GM12874 (cell line): ENCODE measurements around the gene ZFP62.

Source experiments
- TF ChIP-seq, protein P1 (sequence below): IDR thresholded peaks from 2 replicates; pipeline ENCODE4 v1.5.1; 2011; ENCODE audit warnings: low read depth, mild to moderate bottlenecking, control low read depth, low read length, moderate library complexity; ENCODE audit not compliant: insufficient read depth

The ZFP62 gene

DNA sequence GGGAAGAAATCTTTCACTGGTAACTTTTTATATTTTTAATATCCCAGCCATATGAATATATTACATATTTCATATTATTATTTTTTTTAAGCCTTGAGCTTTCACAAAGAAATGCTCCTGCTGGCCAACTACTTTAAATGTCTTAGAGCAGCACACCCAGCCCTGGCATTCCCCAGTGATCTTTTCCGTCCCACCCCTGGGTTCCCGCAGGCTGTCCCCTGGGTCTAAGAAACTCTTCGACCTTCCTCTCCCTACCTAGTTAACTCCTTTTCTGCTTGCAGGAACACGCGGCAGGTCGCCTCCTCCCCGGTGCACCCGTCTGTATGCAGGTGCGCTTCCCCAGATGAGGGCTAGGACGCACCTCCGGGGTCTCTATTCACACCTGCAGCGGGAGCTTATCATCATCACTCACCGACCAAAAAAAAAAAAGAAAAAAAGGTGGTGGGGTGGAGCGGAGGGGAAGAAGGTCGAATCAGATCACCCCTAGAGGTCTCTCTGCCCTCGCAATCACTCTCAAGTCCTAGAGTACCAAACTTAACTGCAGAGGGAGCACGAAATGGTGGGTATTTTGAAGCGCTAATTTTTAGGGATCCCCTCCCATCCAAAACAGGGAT is 696 bp downstream of the ZFP62 start:
- TF ChIP-seq, protein P1, sequence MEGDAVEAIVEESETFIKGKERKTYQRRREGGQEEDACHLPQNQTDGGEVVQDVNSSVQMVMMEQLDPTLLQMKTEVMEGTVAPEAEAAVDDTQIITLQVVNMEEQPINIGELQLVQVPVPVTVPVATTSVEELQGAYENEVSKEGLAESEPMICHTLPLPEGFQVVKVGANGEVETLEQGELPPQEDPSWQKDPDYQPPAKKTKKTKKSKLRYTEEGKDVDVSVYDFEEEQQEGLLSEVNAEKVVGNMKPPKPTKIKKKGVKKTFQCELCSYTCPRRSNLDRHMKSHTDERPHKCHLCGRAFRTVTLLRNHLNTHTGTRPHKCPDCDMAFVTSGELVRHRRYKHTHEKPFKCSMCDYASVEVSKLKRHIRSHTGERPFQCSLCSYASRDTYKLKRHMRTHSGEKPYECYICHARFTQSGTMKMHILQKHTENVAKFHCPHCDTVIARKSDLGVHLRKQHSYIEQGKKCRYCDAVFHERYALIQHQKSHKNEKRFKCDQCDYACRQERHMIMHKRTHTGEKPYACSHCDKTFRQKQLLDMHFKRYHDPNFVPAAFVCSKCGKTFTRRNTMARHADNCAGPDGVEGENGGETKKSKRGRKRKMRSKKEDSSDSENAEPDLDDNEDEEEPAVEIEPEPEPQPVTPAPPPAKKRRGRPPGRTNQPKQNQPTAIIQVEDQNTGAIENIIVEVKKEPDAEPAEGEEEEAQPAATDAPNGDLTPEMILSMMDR = peak; percentile 17; the same call in 1 of the 2 replicates

DNA sequence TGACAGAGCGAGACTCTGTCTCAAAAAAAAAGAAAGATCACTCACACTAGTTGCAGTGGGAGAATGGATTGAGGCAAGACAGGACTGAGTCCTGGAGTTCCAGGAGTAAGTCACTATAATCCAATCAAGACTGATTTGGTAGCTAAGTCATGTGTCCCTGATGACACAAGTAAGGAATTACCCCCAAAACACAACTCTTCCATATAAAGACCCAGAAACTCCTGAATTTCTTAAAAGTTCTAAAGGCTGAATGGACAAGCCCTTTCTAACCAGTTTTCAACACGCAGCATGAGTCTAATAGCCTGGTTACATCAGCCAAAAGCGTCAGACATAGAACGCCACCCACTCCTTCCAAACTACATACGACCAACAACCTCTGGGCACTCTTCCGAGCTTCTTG is 2.5 kb downstream of the ZFP62 start:
- TF ChIP-seq, protein P1 = no peak

DNA sequence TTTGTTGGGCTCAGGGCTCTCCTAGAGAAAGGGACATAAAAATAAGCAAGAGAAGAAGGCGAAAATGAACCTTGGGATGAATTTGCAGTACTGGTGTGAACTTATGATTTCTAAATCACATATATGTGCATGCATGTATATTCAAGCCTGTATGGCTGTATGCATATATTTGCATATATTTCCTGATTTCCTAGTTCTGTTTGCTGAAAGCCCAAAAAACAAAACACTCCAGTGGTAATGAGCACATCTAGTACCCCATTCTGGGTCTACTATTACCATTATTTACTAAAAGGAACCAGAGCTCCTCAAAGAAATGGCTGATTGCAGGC is 7.3 kb downstream of the ZFP62 start:
- TF ChIP-seq, protein P1 = no peak

DNA sequence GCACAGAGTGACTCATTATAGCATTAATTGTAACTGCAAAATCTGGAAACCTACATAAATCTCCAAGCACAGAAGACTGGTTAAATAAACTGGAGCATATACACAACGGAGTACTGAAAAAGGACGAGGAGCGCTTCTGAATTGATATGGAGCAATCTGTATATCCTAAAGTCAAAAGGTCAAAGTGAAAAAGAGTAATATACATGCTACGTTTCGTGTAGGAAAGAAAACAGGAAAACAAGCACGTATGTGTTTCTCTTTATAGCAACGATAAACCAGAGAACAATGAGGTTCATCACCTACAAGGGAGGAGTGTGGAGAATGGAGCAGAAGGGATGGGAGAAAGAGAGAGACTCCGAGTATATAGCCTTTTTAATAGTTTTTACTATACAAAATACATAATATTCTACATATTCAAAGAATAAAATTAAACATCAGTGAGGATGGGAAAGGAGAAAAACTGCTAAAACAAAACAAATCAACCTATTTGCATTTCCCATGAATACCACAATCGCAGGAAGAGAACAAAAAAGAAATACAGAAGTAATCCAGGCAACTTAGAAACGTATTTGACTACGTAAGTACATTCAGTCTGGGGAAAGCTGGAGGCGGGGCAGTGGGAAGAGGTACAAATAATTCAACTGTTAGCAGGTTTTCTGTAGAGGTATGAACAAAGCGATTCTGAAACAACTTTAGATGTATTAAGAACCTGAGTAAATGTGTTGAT is 7.8 kb downstream of the ZFP62 start:
- TF ChIP-seq, protein P1 = no peak

DNA sequence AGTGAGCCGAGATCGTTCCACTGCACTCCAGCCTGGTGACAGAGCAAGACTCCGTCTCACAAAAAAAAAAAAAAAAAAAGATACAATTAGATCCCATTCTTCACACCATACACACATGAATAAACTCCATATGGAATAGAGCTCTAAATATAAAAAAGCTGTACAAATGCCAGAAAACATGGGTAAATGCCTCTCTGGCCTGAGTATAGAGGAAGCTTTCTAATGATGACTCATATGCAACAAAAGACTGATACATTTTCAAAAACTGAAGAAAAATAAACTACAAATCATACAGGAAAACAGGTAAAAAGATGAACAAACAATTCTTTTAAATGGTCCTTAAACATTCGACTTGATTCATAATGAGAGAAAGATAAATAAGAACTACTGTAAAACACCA is 8.6 kb downstream of the ZFP62 start:
- TF ChIP-seq, protein P1 = no peak

DNA sequence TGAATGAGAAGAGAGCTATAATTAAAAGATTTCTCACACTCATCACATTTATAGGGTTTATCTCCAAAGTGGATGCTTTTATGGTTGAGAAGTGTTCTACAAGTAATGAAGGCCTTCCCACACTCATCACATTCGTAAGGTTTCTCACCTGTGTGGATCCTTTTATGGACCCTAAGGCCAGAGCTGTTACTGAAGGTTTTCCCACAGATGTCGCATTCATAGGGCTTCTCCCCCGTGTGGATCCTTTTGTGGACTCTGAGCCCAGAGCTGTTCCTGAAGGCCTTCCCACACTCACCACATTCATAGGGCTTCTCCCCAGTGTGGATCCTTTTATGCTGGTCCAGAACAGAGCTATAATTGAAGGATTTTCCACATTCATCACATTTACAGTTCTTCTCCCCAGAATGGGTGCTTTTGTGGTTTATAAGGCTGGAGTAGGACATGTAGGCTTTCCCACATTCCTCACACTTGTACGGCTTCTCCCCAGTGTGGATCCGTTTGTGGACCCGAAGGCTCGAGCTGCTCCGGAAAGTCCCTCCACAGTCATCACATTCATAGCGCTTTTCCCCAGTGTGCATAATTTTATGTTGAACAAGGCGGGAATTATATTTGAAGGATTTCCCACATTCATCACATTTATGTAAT is 10.5 kb downstream of the ZFP62 start:
- TF ChIP-seq, protein P1 = no peak

DNA sequence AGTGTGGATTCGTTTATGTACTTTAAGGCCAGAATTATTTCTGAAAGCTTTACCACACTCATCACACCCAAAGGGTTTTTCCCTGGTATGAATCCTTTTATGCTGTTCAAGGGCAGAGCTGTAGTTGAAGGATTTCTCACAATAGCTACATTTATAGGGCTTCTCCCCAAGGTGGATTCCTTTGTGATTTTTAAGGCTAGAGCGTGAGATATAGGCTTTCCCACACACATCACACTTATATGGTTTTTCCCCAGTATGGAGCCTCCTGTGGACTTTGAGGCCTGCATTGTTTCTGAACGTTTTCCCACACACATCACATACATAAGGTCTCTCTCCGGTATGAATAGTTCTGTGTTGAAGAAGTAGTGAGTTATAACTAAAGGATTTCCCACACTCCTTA is 11.2 kb downstream of the ZFP62 start:
- TF ChIP-seq, protein P1 = no peak
